Heart left ventricle (tissue), 16 donors: ENCODE measurements around the gene QRSL1. TPM values are rescaled to one million over a fixed set of nuclear protein-coding genes. Genes with fewer than 3 reads are reported as not detected.

Source experiments
- ATAC-seq, 4 donors: fragments of 200-7000 bp; cut with Tn5 transposase; one replicate each; pipeline ENCODE4 v1.9.1; 2020 to 2022; ENCODE audit warnings: moderate library complexity in 4 of 4, mild to moderate bottlenecking in 3 of 4, moderate number of reproducible peaks in 1 of 4
- DNase-seq, 5 donors: peaks; one replicate each; pipeline ENCODE4 v3.0.0-alpha.2; 2020
- H3K27ac ChIP-seq, 12 donors: fragments of 200-600 bp; sonication (generic) in 4 of 12; one replicate each; pipeline versions ENCODE4 v1.5.0 to v1.8.0; 2016 to 2022; ENCODE audit warnings: mild to moderate bottlenecking in 2 of 12
- H3K27me3 ChIP-seq, 9 donors: fragments of 200-600 bp; sonication (generic) in 2 of 9; one replicate each; pipeline versions ENCODE4 v1.5.1 to v1.8.0; 2016 to 2022; ENCODE audit warnings: mild to moderate bottlenecking in 3 of 9
- H3K36me3 ChIP-seq, 9 donors: fragments of 200-600 bp; sonication (generic) in 2 of 9; one replicate each; pipeline versions ENCODE4 v1.5.0 to v1.8.0; 2018 to 2022; ENCODE audit warnings: mild to moderate bottlenecking in 2 of 9
- H3K4me1 ChIP-seq, 12 donors: fragments of 200-600 bp; sonication (generic) in 4 of 12; one replicate each; pipeline versions ENCODE4 v1.5.0 to v1.8.0; 2016 to 2022; ENCODE audit warnings: mild to moderate bottlenecking in 3 of 12
- H3K4me3 ChIP-seq, 12 donors: fragments of 200-600 bp; sonication (generic) in 4 of 12; one replicate each; pipeline versions ENCODE4 v1.5.0 to v1.8.0; 2017 to 2022; ENCODE audit warnings: mild to moderate bottlenecking in 9 of 12, moderate library complexity in 4 of 12
- H3K9me3 ChIP-seq, 12 donors: fragments of 200-600 bp; sonication (generic) in 4 of 12; one replicate each; pipeline versions ENCODE4 v1.5.0 to v1.8.0; 2016 to 2022; ENCODE audit warnings: mild to moderate bottlenecking in 1 of 12
- CTCF ChIP-seq, 12 donors: fragments of 200-600 bp; sonication (generic) in 4 of 12; IDR thresholded peaks; one replicate each; pipeline versions ENCODE4 v1.5.0 to v1.8.0; 2018 to 2022; ENCODE audit warnings: antibody characterized with exemption in 12 of 12, mild to moderate bottlenecking in 5 of 12
- POLR2A ChIP-seq, 2 donors: fragments of 450-650 bp; IDR thresholded peaks; one replicate each; pipeline ENCODE4 v1.6.1; 2017; ENCODE audit warnings: antibody characterized with exemption in 2 of 2, mild to moderate bottlenecking in 2 of 2, moderate library complexity in 2 of 2
- WGBS, 4 donors: extraction: QIAGEN DNeasy Blood & Tissue Kit in 2 of 4; methylation state at CpG; one replicate each; pipeline versions ENCODE4 v1.1.5 to v1.1.7; 2013 to 2018; 5-methylcytosine and 5-hydroxymethylcytosine counted together
- intact Hi-C, 10 donors: fragments of 100-400 bp; cut with DNase I; formaldehyde crosslinking; loops; one replicate each; pipeline versions ENCODE4 v1.11.1 to v1.14.2; 2022
- polyA plus RNA-seq, 2 donors: library from polyadenylated mRNA; stranded (reverse); fragments of 200-250 nt; gene quantifications; one replicate each; pipeline ENCODE4 v1.2.3, GENCODE V29; 2013
- total RNA-seq, 9 donors: library from RNA; depleted of rRNA in 2 of 9; stranded (reverse); fragments of >200 nt in 2 of 9; fragmentation: NEBNext Ultra II Directional in 3 of 9; extraction: Animal tissue kit (Norgen Biotek cat#: 25700) in 3 of 9; gene quantifications; one replicate each; pipeline versions ENCODE4 v1.1.0 to v1.2.4, GENCODE V29; 2016 to 2023
- donor health status: ischemic (EF 13 %, LVEDD 7.1; RV severe dilation, severe dysfunction).
- donor health status: healthy with polysubstance abuse.
- donor health status: DM: no; HTN: yes; CAD: no.
- donor health status: DM: no; HTN: no; CAD: no.
- donor health status: ischemic (EF 25% LVEDD 6.9; RV normal size, moderate dysfunction).
- donor health status: ischemic (EF 25% LVEDD 5.7; RV mildly dilated, moderate dysfunction).
- donor health status: healthy.
- donor health status: DM: yes; HTN: yes; CAD: no.
- donor health status: ischemic (EF 35%, LVEDD 5.7; RV mildly dilated, moderate dysfunction).
- donor health status: nonischemic (EF 11% LVEDD 7.7; RV severe dilation, severe dysfunction).
- donor health status: DM: yes; HTN: yes; CAD: no.
- donor health status: PGD.
- donor health status: ischemic (EF 29% LVEDD 5.4; RV normal size, mild dysfunction).
- donor health status: nonischemic (EF 23%, LVEDD 6.1; RV moderate dilation, normal function).

The QRSL1 gene
- total and polyA plus RNA-seq, 11 donors = 8.6 to 18.9 (median 14.4) TPM

- WGBS, 4 donors = 78 to 86% (median 86%) methylated on average over 6 of the region's 6 CpGs
- intact Hi-C loops = no loop called here
- no peak for DNase-seq
- H3K36me3 ChIP-seq = no peaks in the 10 kb centered on the region
- peaks cover 0 to 4% (median 0%) of the 10 kb centered on the region in 12 donors for H3K4me1 ChIP-seq
- no peak for ATAC-seq
- H3K9me3 ChIP-seq = no peaks in the 10 kb centered on the region
- H3K27me3 ChIP-seq = no peaks in the 10 kb centered on the region
- H3K27ac ChIP-seq = no peak overlapping the region
- TF ChIP-seq CTCF (IDR thresholded peaks at IDR 0.05) (no peak), POLR2A (IDR thresholded peaks at IDR 0.05) (no peak)
- H3K4me3 ChIP-seq = no peak overlapping the region
Observed at GRCh38 chr6:106688177-106688951, 59.0 kb downstream of the QRSL1 start.

GRCh38 chr6:106692112-106692818, 62.9 kb downstream of the QRSL1 start:
- no peak for ATAC-seq
- Histone ChIP-seq H3K36me3 (no peaks in the 10 kb centered on the region), H3K4me1 (peaks cover 0 to 4% (median 0%) of the 10 kb centered on the region in 12 donors), H3K9me3 (no peaks in the 10 kb centered on the region), H3K4me3 (no peak overlapping the region), H3K27me3 (no peaks in the 10 kb centered on the region), H3K27ac (no peak overlapping the region)
- WGBS, 4 donors = 43 to 58% (median 47%) methylated on average over 6 of the region's 6 CpGs
- intact Hi-C loops = no loop called here
- TF ChIP-seq CTCF (IDR thresholded peaks at IDR 0.05) = no peak
- TF ChIP-seq POLR2A (IDR thresholded peaks at IDR 0.05) = no peak
- no peak for DNase-seq

- Histone ChIP-seq H3K27me3 (no peaks in the 10 kb centered on the region), H3K36me3 (no peaks in the 10 kb centered on the region), H3K4me1 (peaks cover 0 to 4% (median 0%) of the 10 kb centered on the region in 12 donors), H3K9me3 (no peaks in the 10 kb centered on the region), H3K4me3 (no peak overlapping the region), H3K27ac (no peak overlapping the region)
- no peak for DNase-seq
- no peak for TF ChIP-seq POLR2A (IDR thresholded peaks at IDR 0.05)
- no peak for TF ChIP-seq CTCF (IDR thresholded peaks at IDR 0.05)
- WGBS, 4 donors = 70 to 81% (median 72%) methylated on average over 3 of the region's 3 CpGs
- intact Hi-C loops = no loop called here
- no peak for ATAC-seq
Observed at GRCh38 chr6:106692819-106693208, 63.4 kb downstream of the QRSL1 start.

GRCh38 chr6:106693418-106693817, 64.0 kb downstream of the QRSL1 start:
- no peaks in the 10 kb centered on the region for H3K9me3 ChIP-seq
- H3K36me3 ChIP-seq = no peaks in the 10 kb centered on the region
- no peak for TF ChIP-seq CTCF (IDR thresholded peaks at IDR 0.05)
- no peak for TF ChIP-seq POLR2A (IDR thresholded peaks at IDR 0.05)
- ATAC-seq (no peak), DNase-seq (no peak)
- peaks cover 0 to 4% (median 0%) of the 10 kb centered on the region in 12 donors for H3K4me1 ChIP-seq
- intact Hi-C loops = no loop called here
- no peaks in the 10 kb centered on the region for H3K27me3 ChIP-seq
- no peak overlapping the region for H3K4me3 ChIP-seq
- 72 to 87% (median 76%) methylated on average over 2 of the region's 2 CpGs for WGBS, 4 donors
- H3K27ac ChIP-seq = no peak overlapping the region
